NT2/D1 (cell line): ENCODE measurements around the gene TPO.

Source experiments
- SUZ12 ChIP-seq: IDR thresholded peaks from 2 replicates; pipeline ENCODE4 v1.6.1; 2011; ENCODE audit not compliant: insufficient read length, insufficient read depth; ENCODE audit errors: extremely low read depth
- YY1 ChIP-seq: IDR thresholded peaks from 2 replicates; pipeline ENCODE4 v1.6.1; 2011; ENCODE audit not compliant: insufficient read length, insufficient read depth

DNA sequence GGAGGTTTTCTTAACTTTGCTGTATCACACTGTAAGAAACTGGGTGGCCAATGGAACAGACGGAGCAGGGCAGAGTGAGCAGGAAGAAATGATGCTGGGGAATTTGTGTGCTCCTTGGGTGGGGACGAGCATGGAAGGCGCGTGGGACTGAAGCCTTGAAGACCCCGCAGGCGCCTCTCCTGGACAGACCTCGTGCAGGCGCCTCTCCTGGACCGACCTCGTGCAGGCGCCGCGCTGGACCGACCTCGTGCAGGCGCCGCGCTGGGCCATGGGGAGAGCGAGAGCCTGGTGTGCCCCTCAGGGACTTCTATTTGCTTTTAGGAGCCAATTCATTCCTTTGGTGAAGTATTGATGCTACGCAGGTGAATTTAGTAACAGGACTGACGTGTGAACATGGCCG is 8.9 kb downstream of the TPO start:
- TF ChIP-seq YY1 = no peak
- no peak for TF ChIP-seq SUZ12
